ENCODE measurements around the gene SNX33. TPM values are rescaled to one million over a fixed set of nuclear protein-coding genes. Genes with fewer than 3 reads are reported as not detected.

The SNX33 gene
- total RNA-seq, 2 donors from 2014 or later = 14.3 to 17.0 TPM

DNA sequence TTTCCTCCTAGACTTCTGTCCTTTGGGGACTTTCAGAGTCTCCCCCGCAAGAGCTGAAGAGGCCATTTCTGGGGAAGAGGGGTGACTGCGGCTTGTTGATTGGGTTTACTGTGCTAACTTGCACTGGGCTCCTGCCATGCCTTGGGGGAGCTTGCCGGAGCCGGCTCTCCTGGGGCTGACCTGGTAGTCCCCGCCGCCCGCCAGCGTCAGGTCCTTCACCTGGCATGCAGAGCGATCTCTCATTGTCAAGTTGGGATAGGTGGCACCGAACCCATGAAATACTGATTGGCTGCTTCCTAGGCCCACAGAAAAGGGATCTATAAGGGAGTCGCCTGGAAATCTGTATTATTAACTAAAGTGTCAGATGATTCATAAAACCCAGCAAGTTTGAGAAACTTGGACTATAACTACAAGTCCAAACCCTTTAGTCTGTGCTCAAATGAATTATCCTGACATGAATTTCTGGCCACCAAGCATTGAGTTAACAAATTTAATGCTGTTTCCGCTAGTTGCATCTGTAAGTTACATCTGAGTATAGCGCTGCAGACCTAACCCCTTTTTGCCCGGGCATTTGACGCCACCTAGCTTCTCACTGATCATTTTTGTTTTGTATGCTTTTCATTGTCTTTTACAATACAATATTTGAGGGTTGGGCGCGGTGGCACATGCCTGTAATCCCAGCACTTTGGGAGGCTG lies 7.1 kb upstream of the SNX33 start:
- peak; percentile 19 to 26 for ATAC-seq
- intact Hi-C loops (cut with DNase I) = no loop called here
- no peak for DNase-seq

DNA sequence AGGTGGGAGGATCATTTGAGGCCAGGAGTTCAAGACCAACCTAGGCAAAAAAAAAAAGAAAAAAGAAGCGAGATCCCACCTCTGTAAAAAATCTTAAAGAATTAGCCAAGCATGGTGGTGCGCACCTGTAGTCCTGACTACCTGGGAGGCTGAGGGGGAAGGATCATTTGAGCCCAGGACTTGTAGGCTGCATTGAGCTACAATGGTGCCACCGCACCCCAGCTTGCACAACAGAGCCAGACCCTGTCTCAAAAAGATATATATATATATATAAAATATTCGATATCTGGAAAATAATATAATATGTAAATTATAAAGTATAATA lies 6.6 kb upstream of the SNX33 start:
- intact Hi-C loops (cut with DNase I) = no loop called here
- DNase-seq (no peak), ATAC-seq (no peak)

- intact Hi-C loops (cut with DNase I) = no loop called here
- DNase-seq = no peak
- ATAC-seq = no peak
Measured at GRCh38 chr15:75641603-75642002, 6.1 kb upstream of the SNX33 start.

DNA sequence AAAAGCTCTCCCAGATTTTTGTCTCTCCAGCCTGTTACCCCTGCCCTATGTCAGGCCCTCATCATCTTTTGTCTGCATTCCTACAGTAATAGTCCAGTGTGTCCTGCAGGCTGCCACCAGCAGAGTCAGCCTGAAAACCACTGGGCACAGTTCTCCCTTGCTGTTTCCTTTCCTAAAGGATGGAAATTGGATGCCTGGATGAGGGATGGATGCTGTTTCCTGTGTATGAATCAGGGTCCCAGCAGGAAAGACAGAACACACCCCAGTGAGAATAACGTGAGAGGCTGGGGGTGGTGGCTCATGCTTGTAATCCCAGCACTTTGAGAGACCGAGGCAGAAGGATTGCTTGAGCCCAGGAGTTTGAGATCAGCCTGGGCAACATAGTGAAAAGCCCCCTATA lies 3.3 kb upstream of the SNX33 start:
- no peak for DNase-seq
- intact Hi-C loops (cut with DNase I) = no loop called here
- no peak for ATAC-seq

DNA sequence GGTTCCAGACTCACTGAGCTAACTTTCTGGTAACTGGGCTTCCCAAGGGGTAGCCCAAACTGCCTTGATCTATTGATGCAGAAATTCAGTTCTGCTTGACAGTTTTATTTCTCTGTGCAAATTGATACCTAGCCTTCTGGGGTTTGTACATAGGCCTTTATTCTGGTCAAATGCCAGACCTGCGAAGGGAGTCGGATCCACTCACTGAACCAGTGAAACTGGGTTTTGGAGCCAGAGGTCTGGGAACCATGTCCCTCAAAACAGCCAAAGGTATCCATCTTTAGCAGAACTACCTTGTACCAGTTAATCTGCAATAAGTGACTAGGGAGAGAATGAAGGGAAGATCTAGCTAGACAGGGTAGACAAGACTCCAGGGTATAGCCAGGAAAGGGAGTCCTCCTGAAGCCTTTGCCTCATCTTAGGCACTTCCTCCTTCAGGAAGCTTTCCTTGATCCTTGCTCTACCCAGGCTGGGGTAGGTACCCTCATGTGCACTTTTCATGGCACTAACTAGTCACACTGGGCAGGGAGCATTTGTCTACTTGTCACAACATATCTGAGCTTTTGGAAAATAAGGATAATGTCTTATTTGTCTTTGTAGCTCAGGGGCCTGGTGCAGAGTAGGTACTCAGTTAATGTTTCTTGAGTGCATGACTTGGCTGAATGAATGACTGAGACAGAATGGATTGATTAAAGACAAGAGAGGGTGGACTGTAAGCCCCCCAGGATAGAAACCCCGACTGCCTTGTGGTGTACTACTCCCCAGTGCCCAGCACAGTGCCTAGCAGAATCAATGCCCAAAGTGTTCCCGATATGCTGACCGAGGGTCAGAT lies 1.4 kb upstream of the SNX33 start:
- intact Hi-C loops (cut with DNase I) = no loop called here

GRCh38 chr15:75646944-75647364 lies 758 bp upstream of the SNX33 start:
- ATAC-seq = peak in 1 of 2 donors; percentile 30
- intact Hi-C loops (cut with DNase I) = no loop called here
- no peak for DNase-seq

More for the DNA sequence above, 1.4 kb upstream of the SNX33 start:
- DNase-seq (no peak), ATAC-seq (no peak)

- intact Hi-C loops (cut with DNase I) = no loop called here
- ATAC-seq (peak; percentile 23 to 45), DNase-seq (peak; percentile 64)
Measured at GRCh38 chr15:75648156-75649000, 666 bp downstream of the SNX33 start.

- no peak for DNase-seq
- intact Hi-C loops (cut with DNase I) = no loop called here
- ATAC-seq = no peak
Measured at GRCh38 chr15:75649045-75649761, 1.5 kb downstream of the SNX33 start.

GRCh38 chr15:75649848-75650247 lies 2.1 kb downstream of the SNX33 start:
- no peak for ATAC-seq
- intact Hi-C loops (cut with DNase I) = no loop called here
- no peak for DNase-seq

GRCh38 chr15:75650908-75651809 lies 3.4 kb downstream of the SNX33 start:
- ATAC-seq (peak in 1 of 2 donors; percentile 23), DNase-seq (peak; percentile 77)
- intact Hi-C loops (cut with DNase I) = no loop called here

- intact Hi-C loops (cut with DNase I) = no loop called here
- no peak for DNase-seq
Measured at GRCh38 chr15:75651810-75652543, 4.3 kb downstream of the SNX33 start.

DNA sequence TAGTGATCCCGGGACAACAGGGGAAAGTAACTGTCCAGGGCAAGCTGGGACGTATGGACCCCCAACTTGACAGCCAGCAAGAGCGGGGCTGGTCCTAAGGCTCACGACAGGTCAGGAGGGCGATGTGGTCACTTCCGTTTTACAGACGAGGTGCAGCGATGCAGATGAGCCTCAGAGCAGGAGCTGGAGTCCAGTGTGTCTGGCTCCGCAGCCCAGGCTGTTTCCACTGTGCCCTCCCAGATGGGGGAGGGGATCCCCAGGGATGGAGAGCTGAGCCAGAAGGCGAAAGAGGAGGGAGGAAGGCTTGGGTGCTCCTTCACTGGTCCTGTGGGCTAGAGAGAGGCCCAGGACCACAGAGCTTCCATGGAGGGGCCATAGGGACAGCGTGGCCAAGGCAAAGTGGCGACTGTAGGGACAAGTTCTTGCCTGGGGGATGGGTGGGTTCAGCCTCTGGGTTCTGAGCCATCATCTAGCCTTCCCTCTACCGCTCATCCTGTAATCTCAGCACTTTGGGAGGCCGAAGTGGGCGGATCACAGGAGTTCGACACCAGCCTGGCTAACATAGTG lies 5.7 kb downstream of the SNX33 start:
- intact Hi-C loops (cut with DNase I) = no loop called here
- ATAC-seq (peak in 1 of 2 donors; percentile 10), DNase-seq (no peak)

More at GRCh38 chr15:75651810-75652543, 4.3 kb downstream of the SNX33 start:
- no peak for ATAC-seq

GRCh38 chr15:75654201-75654907 lies 6.6 kb downstream of the SNX33 start:
- intact Hi-C loops (cut with DNase I) = no loop called here
- no peak for DNase-seq
- ATAC-seq = no peak

- ATAC-seq = no peak
- DNase-seq = no peak
- intact Hi-C loops (cut with DNase I) = no loop called here
Measured at GRCh38 chr15:75655931-75656330, 8.2 kb downstream of the SNX33 start.

GRCh38 chr15:75656331-75656730 lies 8.6 kb downstream of the SNX33 start:
- DNase-seq (no peak), ATAC-seq (no peak)
- intact Hi-C loops (cut with DNase I) = no loop called here

GRCh38 chr15:75656813-75657212 lies 9.1 kb downstream of the SNX33 start:
- no peak for DNase-seq
- no peak for ATAC-seq
- intact Hi-C loops (cut with DNase I) = no loop called here
